ENCODE data around the gene VPS13C. TPM values are rescaled to one million over a fixed set of nuclear protein-coding genes. Genes with fewer than 3 reads are reported as not detected.

Gene VPS13C
- total RNA-seq, 1 donor from 2014 or later: 30.2 TPM

- no peak overlapping the region for H3K4me3 ChIP-seq (ENCODE audit: low read depth, low read length)
- TF ChIP-seq CTCF (conservative IDR thresholded peaks at IDR 0.05; ENCODE audit: low read depth, low read length): no peak
- no peak for DNase-seq (ENCODE audit: low read depth)
Measured at GRCh38 chr15:61906961-61907752, 153.1 kb downstream of the VPS13C start.

- DNase-seq (ENCODE audit: low read depth): no peak
- no peak for TF ChIP-seq CTCF (conservative IDR thresholded peaks at IDR 0.05; ENCODE audit: low read depth, low read length)
- no peak overlapping the region for H3K4me3 ChIP-seq (ENCODE audit: low read depth, low read length)
Measured at GRCh38 chr15:61893146-61893545, 167.1 kb downstream of the VPS13C start.

- H3K4me3 ChIP-seq (ENCODE audit: low read depth, low read length): no peak overlapping the region
- DNase-seq (ENCODE audit: low read depth): no peak
- no peak for TF ChIP-seq CTCF (conservative IDR thresholded peaks at IDR 0.05; ENCODE audit: low read depth, low read length)
Measured at GRCh38 chr15:61892140-61892539, 168.1 kb downstream of the VPS13C start.

GRCh38 chr15:61890106-61890505 is 170.1 kb downstream of the VPS13C start:
- no peak overlapping the region for H3K4me3 ChIP-seq (ENCODE audit: low read depth, low read length)
- no peak for DNase-seq (ENCODE audit: low read depth)
- TF ChIP-seq CTCF (conservative IDR thresholded peaks at IDR 0.05; ENCODE audit: low read depth, low read length): no peak

GRCh38 chr15:61889706-61890105 is 170.5 kb downstream of the VPS13C start:
- no peak for TF ChIP-seq CTCF (conservative IDR thresholded peaks at IDR 0.05; ENCODE audit: low read depth, low read length)
- no peak for DNase-seq (ENCODE audit: low read depth)
- no peak overlapping the region for H3K4me3 ChIP-seq (ENCODE audit: low read depth, low read length)

GRCh38 chr15:61888074-61888780 is 172.0 kb downstream of the VPS13C start:
- DNase-seq (ENCODE audit: low read depth): no peak
- no peak overlapping the region for H3K4me3 ChIP-seq (ENCODE audit: low read depth, low read length)
- no peak for TF ChIP-seq CTCF (conservative IDR thresholded peaks at IDR 0.05; ENCODE audit: low read depth, low read length)
